H9 (cell line): ENCODE results near the gene C1orf116. TPM values are rescaled to one million over a fixed set of nuclear protein-coding genes. Genes with fewer than 3 reads are reported as not detected.

Experiments used
- DNase-seq: peaks from one replicate; pipeline ENCODE4 v3.0.0-alpha.2; 2017
- H2AFZ ChIP-seq: one replicate; pipeline ENCODE4 v1.6.1; 2013; ENCODE audit warnings: mild to moderate bottlenecking, low read length, control low read depth, moderate library complexity
- H2AK5ac ChIP-seq: 2 replicates; pipeline ENCODE4 v1.6.1; 2013; ENCODE audit warnings: low read length, control low read depth, mixed read lengths; ENCODE audit not compliant: insufficient read length
- H2BK120ac ChIP-seq: one replicate; pipeline ENCODE4 v1.6.1; 2013; ENCODE audit warnings: low read depth, mild to moderate bottlenecking, low read length, control low read depth, inconsistent platforms; ENCODE audit not compliant: poor library complexity, severe bottlenecking
- H2BK12ac ChIP-seq: 2 replicates; pipeline ENCODE4 v1.6.1; 2013; ENCODE audit warnings: low read length, control low read depth, mixed read lengths, low read depth; ENCODE audit not compliant: insufficient read length
- H2BK15ac ChIP-seq: 2 replicates; pipeline ENCODE4 v1.6.1; 2013; ENCODE audit warnings: low read depth, low read length, control low read depth
- H2BK20ac ChIP-seq: one replicate; pipeline ENCODE4 v1.6.1; 2013; ENCODE audit warnings: low read depth, mild to moderate bottlenecking, low read length, control low read depth, inconsistent platforms; ENCODE audit not compliant: poor library complexity, severe bottlenecking
- H2BK5ac ChIP-seq: 2 replicates; pipeline ENCODE4 v1.6.1; 2013; ENCODE audit warnings: low read length, control low read depth, mixed read lengths; ENCODE audit not compliant: insufficient read length
- H3K14ac ChIP-seq: 2 replicates; pipeline ENCODE4 v1.6.1; 2013; ENCODE audit warnings: low read length, control low read depth; ENCODE audit not compliant: insufficient read depth
- H3K18ac ChIP-seq: 2 replicates; pipeline ENCODE4 v1.6.1; 2013; ENCODE audit warnings: low read depth, mild to moderate bottlenecking, mixed read lengths, low read length, control low read depth; ENCODE audit not compliant: insufficient read length
- H3K23ac ChIP-seq: 2 replicates; pipeline ENCODE4 v1.6.1; 2013; ENCODE audit warnings: low read length, control low read depth, mixed read lengths, low read depth; ENCODE audit not compliant: insufficient read length
- H3K23me2 ChIP-seq: 2 replicates; pipeline ENCODE4 v1.6.1; 2013; ENCODE audit warnings: low read depth, mild to moderate bottlenecking, mixed read lengths, low read length, control low read depth; ENCODE audit not compliant: insufficient read length, poor library complexity, severe bottlenecking
- H3K27ac ChIP-seq: 2 replicates; pipeline ENCODE4 v1.5.1; 2013; ENCODE audit warnings: low read length, control low read depth, mixed read lengths, low read depth; ENCODE audit not compliant: insufficient read length
- H3K27me3 ChIP-seq: 2 replicates; pipeline ENCODE4 v1.6.1; 2013; ENCODE audit warnings: low read length, control low read depth, inconsistent platforms; ENCODE audit not compliant: insufficient read depth
- H3K4ac ChIP-seq: 2 replicates; pipeline ENCODE4 v1.6.1; 2013; ENCODE audit warnings: low read depth, mild to moderate bottlenecking, control low read depth, inconsistent platforms, low read length, moderate library complexity
- H3K4me1 ChIP-seq: 2 replicates; pipeline ENCODE4 v1.6.1; 2013; ENCODE audit warnings: low read length, control low read depth, inconsistent platforms; ENCODE audit not compliant: insufficient read depth
- H3K4me2 ChIP-seq: 2 replicates; pipeline ENCODE4 v1.6.1; 2013; ENCODE audit warnings: low read length, control low read depth, mixed read lengths; ENCODE audit not compliant: insufficient read length, insufficient read depth
- H3K56ac ChIP-seq: 2 replicates; pipeline ENCODE4 v1.6.1; 2013; ENCODE audit warnings: low read depth, mild to moderate bottlenecking, mixed read lengths, low read length, control low read depth; ENCODE audit not compliant: insufficient read length
- H3K79me1 ChIP-seq: 2 replicates; pipeline ENCODE4 v1.6.1; 2013; ENCODE audit warnings: low read depth, mild to moderate bottlenecking, moderate library complexity, low read length, control low read depth, inconsistent platforms; ENCODE audit not compliant: insufficient read depth, poor library complexity, severe bottlenecking
- H3K79me2 ChIP-seq: 2 replicates; pipeline ENCODE4 v1.6.1; 2013; ENCODE audit warnings: low read length, control low read depth, inconsistent platforms; ENCODE audit not compliant: insufficient read depth
- H3K9ac ChIP-seq: 2 replicates; pipeline ENCODE4 v1.6.1; 2013; ENCODE audit warnings: low read length, control low read depth, mixed read lengths; ENCODE audit not compliant: insufficient read length; ENCODE audit errors: extremely low read depth
- H3K9me3 ChIP-seq: one replicate; pipeline ENCODE4 v1.6.1; 2013; ENCODE audit warnings: low read depth, low read length, inconsistent platforms; ENCODE audit not compliant: control insufficient read depth
- H3T11ph ChIP-seq: one replicate; pipeline ENCODE4 v1.6.1; 2013; ENCODE audit warnings: mild to moderate bottlenecking, low read length, control low read depth, inconsistent platforms
- H4K20me1 ChIP-seq: one replicate; pipeline ENCODE4 v1.6.1; 2013; ENCODE audit not compliant: control insufficient read depth, insufficient read length, insufficient read depth
- H4K5ac ChIP-seq: 2 replicates; pipeline ENCODE4 v1.6.1; 2013; ENCODE audit warnings: low read depth, mild to moderate bottlenecking, mixed read lengths, low read length, control low read depth; ENCODE audit not compliant: insufficient read length
- H4K8ac ChIP-seq: replicated peaks from 2 replicates; pipeline ENCODE4 v1.6.1; 2013; ENCODE audit warnings: low read length, control low read depth, mixed read lengths, low read depth; ENCODE audit not compliant: insufficient read length
- H4K91ac ChIP-seq: 2 replicates; pipeline ENCODE4 v1.6.1; 2013; ENCODE audit warnings: low read depth, mild to moderate bottlenecking, moderate library complexity, mixed read lengths, low read length, control low read depth; ENCODE audit not compliant: insufficient read length
- H3K27ac Mint-ChIP-seq, 3 experiments: 2 replicates in 2 of 3; 3 replicates in 1 of 3; pipeline ENCODE4 v1.8.0; 2020 to 2021; ENCODE audit warnings: mixed read lengths in 3 of 3, mild to moderate bottlenecking in 1 of 3, moderate library complexity in 1 of 3
- H3K27me3 Mint-ChIP-seq: 2 replicates; pipeline ENCODE4 v1.8.0; 2021; ENCODE audit warnings: low read depth, mild to moderate bottlenecking, moderate library complexity, mixed read lengths
- H3K36me3 Mint-ChIP-seq, 3 experiments: 2 replicates in 2 of 3; 3 replicates in 1 of 3; pipeline ENCODE4 v1.8.0; 2020 to 2021; ENCODE audit warnings: low read depth in 3 of 3, mixed read lengths in 3 of 3; ENCODE audit not compliant: insufficient read depth in 1 of 3
- H3K4me1 Mint-ChIP-seq, 2 experiments: 2 replicates each; pipeline ENCODE4 v1.8.0; 2020; ENCODE audit warnings: mixed read lengths in 2 of 2
- H3K4me3 Mint-ChIP-seq, 2 experiments: 2 replicates in 1 of 2; 3 replicates in 1 of 2; pipeline ENCODE4 v1.8.0; 2020 to 2021; ENCODE audit warnings: mild to moderate bottlenecking in 2 of 2, mixed read lengths in 2 of 2, moderate library complexity in 1 of 2
- H3K9me3 Mint-ChIP-seq, 2 experiments: 2 replicates in 1 of 2; 3 replicates in 1 of 2; pipeline ENCODE4 v1.8.0; 2020; ENCODE audit warnings: mild to moderate bottlenecking in 2 of 2, mixed read lengths in 2 of 2, moderate library complexity in 1 of 2
- WGBS: extraction: QIAGEN DNeasy Blood & Tissue Kit; methylation state at CpG from one replicate; pipeline ENCODE4 v1.1.7; 2013; ENCODE audit warnings: missing lambda C conversion rate, low lambda C conversion rate, mixed read lengths; ENCODE audit not compliant: insufficient read length; ENCODE audit errors: extremely low coverage; 5-methylcytosine and 5-hydroxymethylcytosine counted together
- total RNA-seq: library from RNA; stranded (reverse); gene quantifications from 2 replicates; pipeline ENCODE4 v1.2.1, GENCODE V29; 2021
- TF ChIP-seq, protein P1 (sequence below): fragments of 200-600 bp; sonication (generic); conservative IDR thresholded peaks from 3 replicates; pipeline ENCODE4 v1.8.0; 2021; ENCODE audit warnings: antibody characterized with exemption, mild to moderate bottlenecking

The C1orf116 gene
- total RNA-seq, 1 experiment from 2014 or later, result 0.48 TPM

- peak; percentile 77 for DNase-seq
- H3K23me2 ChIP-seq, result no peaks in the 10 kb centered on the region
- no peak overlapping the region for H3K14ac ChIP-seq
- no peak overlapping the region for H3K4me2 ChIP-seq
- H3K27ac Mint-ChIP-seq, result no peak overlapping the region; a peak in 1 of 7 replicates
- no peak overlapping the region for H4K5ac ChIP-seq
- H2BK120ac ChIP-seq, result no peak overlapping the region
- H3K9me3 ChIP-seq, result no peaks in the 10 kb centered on the region
- H3K4me1 Mint-ChIP-seq, result peaks cover 24% of the 10 kb centered on the region in 2 experiments
- H3K27me3 ChIP-seq, result no peaks in the 10 kb centered on the region
- TF ChIP-seq, protein P1, sequence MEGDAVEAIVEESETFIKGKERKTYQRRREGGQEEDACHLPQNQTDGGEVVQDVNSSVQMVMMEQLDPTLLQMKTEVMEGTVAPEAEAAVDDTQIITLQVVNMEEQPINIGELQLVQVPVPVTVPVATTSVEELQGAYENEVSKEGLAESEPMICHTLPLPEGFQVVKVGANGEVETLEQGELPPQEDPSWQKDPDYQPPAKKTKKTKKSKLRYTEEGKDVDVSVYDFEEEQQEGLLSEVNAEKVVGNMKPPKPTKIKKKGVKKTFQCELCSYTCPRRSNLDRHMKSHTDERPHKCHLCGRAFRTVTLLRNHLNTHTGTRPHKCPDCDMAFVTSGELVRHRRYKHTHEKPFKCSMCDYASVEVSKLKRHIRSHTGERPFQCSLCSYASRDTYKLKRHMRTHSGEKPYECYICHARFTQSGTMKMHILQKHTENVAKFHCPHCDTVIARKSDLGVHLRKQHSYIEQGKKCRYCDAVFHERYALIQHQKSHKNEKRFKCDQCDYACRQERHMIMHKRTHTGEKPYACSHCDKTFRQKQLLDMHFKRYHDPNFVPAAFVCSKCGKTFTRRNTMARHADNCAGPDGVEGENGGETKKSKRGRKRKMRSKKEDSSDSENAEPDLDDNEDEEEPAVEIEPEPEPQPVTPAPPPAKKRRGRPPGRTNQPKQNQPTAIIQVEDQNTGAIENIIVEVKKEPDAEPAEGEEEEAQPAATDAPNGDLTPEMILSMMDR, result peak; percentile 82
- no CpG with 5 or more reads among the region's 9 CpGs for WGBS
- H4K91ac ChIP-seq, result no peak overlapping the region
- H3K36me3 Mint-ChIP-seq, result no peaks in the 10 kb centered on the region
- no peaks in the 10 kb centered on the region for H3K79me1 ChIP-seq
- H3K4ac ChIP-seq, result no peak overlapping the region
- H3K9ac ChIP-seq, result no peak overlapping the region
- no peak overlapping the region for H2BK15ac ChIP-seq
- H3K18ac ChIP-seq, result no peak overlapping the region
- H3T11ph ChIP-seq, result no peak overlapping the region
- no peak overlapping the region for H3K23ac ChIP-seq
- H3K56ac ChIP-seq, result no peak overlapping the region
- no peaks in the 10 kb centered on the region for H3K79me2 ChIP-seq
- no peak overlapping the region for H4K8ac ChIP-seq
- H3K27me3 Mint-ChIP-seq, result peaks cover 8% of the 10 kb centered on the region
- H2AFZ ChIP-seq, result no peak overlapping the region
- no peak overlapping the region for H2AK5ac ChIP-seq
- H2BK5ac ChIP-seq, result no peak overlapping the region
- no peak overlapping the region for H2BK12ac ChIP-seq
- H4K20me1 ChIP-seq, result no peaks in the 10 kb centered on the region
- no peaks in the 10 kb centered on the region for H3K9me3 Mint-ChIP-seq
- no peak overlapping the region for H2BK20ac ChIP-seq
- H3K27ac ChIP-seq, result no peak overlapping the region
- H3K4me3 Mint-ChIP-seq, result no peak overlapping the region
- H3K4me1 ChIP-seq, result no peaks in the 10 kb centered on the region
These were observed 27.4 kb downstream of the C1orf116 start for GRCh38 chr1:207004931-207005830.
